ENCODE data around the gene NFIC.

GRCh38 chr19:3515891-3516422 lies 149.6 kb downstream of the NFIC start:
- TF ChIP-seq, protein P1, sequence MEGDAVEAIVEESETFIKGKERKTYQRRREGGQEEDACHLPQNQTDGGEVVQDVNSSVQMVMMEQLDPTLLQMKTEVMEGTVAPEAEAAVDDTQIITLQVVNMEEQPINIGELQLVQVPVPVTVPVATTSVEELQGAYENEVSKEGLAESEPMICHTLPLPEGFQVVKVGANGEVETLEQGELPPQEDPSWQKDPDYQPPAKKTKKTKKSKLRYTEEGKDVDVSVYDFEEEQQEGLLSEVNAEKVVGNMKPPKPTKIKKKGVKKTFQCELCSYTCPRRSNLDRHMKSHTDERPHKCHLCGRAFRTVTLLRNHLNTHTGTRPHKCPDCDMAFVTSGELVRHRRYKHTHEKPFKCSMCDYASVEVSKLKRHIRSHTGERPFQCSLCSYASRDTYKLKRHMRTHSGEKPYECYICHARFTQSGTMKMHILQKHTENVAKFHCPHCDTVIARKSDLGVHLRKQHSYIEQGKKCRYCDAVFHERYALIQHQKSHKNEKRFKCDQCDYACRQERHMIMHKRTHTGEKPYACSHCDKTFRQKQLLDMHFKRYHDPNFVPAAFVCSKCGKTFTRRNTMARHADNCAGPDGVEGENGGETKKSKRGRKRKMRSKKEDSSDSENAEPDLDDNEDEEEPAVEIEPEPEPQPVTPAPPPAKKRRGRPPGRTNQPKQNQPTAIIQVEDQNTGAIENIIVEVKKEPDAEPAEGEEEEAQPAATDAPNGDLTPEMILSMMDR (IDR thresholded peaks at IDR 0.05) = no peak
- TF ChIP-seq POLR2A (IDR thresholded peaks at IDR 0.05) = no peak

Data from right lobe of liver (tissue), 4 donors.